GM19351 (cell line): Measurements from ENCODE around the gene DDC.
A peak's percentile ranks its signal among the peaks of the same experiment; 100 is the strongest.

Experiments used
- ATAC-seq: cut with Tn5 transposase; IDR thresholded peaks from one replicate; pipeline ENCODE4 v1.9.1; 2021; ENCODE audit warnings: mild to moderate bottlenecking, moderate library complexity; ENCODE audit not compliant: unreplicated experiment

The DDC gene, protein sequence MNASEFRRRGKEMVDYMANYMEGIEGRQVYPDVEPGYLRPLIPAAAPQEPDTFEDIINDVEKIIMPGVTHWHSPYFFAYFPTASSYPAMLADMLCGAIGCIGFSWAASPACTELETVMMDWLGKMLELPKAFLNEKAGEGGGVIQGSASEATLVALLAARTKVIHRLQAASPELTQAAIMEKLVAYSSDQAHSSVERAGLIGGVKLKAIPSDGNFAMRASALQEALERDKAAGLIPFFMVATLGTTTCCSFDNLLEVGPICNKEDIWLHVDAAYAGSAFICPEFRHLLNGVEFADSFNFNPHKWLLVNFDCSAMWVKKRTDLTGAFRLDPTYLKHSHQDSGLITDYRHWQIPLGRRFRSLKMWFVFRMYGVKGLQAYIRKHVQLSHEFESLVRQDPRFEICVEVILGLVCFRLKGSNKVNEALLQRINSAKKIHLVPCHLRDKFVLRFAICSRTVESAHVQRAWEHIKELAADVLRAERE

GRCh38 chr7:50564640-50565558, at the start of gene DDC:
DDC (minus strand) TSS chr7:50565405; CDS start chr7:50544085, 21,320 bp downstream.
- ATAC-seq, result no peak

GRCh38 chr7:50613473-50613872, 48.3 kb upstream of the DDC start:
- ATAC-seq, result no peak

- ATAC-seq, result no peak
Measured at GRCh38 chr7:50612704-50613103, 47.5 kb upstream of the DDC start.

- no peak for ATAC-seq
Measured at GRCh38 chr7:50610521-50611277, 45.5 kb upstream of the DDC start.

DNA sequence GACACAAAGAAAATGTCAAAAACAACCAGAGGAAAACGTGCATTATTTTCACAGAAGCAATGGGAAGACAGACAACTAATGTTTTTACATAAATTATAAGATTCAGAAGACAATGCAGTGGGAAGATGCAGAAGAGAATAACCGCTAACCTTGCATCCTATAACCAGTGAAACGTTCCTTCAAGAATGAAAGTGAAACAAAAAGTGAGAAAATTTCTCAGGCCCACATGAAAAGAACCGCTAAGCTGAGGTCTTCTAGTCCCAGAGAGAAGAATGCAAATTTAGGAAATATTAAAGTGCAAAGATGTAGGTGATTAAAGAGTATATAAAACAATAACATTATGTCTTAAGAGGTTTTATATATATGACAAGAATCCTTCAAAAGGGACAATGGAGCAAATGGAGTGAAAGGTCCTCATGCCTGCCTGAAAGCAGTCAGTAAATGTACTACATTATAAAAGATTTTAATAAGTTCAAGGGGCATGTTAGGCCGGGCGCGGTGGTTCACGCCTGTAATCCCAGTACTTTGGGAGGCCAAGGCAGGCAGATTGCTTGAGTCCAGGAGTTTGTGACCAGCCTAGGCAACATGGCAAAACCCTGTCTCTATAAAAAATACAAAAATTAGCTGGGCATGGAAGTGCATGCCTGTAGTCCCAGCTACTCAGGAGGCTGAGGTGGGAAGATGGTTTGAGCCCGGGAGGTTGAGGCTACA, 43.1 kb upstream of the DDC start:
- ATAC-seq, result peak; percentile 67

- ATAC-seq, result no peak
Measured at GRCh38 chr7:50607524-50608125, 42.4 kb upstream of the DDC start.

DNA sequence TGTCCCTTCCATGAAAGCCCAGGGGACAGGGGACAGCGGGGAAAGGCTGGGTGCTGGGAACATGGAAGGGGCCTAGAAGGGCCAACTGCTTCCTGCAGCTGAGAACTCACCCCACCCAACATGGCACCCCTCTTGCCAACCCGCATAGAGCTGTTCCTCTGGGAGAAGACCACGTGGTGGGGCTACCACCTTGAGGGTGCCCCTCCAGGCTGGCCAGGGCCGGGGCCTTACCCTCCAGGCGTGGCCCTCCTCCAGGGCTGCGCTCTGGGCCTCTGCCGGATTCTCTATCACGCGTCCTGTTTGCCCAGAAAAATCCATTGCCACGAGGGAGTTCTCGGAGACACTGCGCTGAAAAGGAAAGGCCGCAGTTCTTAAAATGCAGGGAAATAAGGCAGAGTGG, 39.9 kb upstream of the DDC start:
- no peak for ATAC-seq

- ATAC-seq, result no peak
Measured at GRCh38 chr7:50603287-50603686, 38.1 kb upstream of the DDC start.

GRCh38 chr7:50599385-50599784, 34.2 kb upstream of the DDC start:
- ATAC-seq, result no peak

GRCh38 chr7:50598460-50599343, 33.5 kb upstream of the DDC start:
- ATAC-seq, result no peak

DNA sequence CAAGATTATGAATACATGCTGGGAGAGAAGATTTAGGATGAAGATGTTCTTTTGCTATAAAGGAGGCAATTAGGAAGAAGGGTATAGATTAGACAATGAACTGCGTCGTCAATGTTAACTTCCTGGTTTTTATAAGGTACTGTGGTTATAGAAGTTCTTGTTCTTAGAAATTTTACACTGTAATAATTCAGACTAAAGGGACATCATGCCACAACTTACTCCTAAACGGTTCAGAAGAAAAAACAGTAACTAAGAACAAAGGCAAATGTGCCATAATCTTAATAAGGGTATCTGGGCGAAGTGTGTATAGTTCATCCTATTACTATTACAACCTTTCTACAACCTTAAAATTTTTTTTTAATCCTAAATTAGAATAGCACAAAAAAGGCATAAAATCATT, 31.3 kb upstream of the DDC start:
- ATAC-seq, result no peak

GRCh38 chr7:50595491-50596102, 30.4 kb upstream of the DDC start:
- ATAC-seq, result peak; percentile 46

GRCh38 chr7:50594734-50595485, 29.7 kb upstream of the DDC start:
- peak; percentile 65 for ATAC-seq

GRCh38 chr7:50594136-50594535, 28.9 kb upstream of the DDC start:
- ATAC-seq, result no peak

DNA sequence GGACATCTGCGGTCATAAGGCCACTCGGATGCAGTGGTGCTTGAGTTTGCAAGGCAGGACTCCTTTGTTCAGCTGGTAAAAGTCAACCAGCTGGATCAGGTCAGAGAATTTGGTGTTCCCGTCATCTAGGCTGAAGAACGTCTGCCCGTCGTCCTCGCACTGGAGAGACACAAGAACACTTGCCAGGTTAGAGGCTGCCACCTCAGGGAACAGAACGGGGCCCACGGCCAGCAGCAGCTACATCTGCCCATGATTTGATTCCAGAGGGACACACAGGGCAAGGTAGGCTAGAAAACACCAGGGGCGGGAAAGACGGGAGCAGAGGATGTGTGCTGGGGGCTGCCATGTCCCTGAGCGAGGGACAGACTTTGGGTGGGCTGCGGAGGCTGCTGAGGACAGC, 27.7 kb upstream of the DDC start:
- no peak for ATAC-seq

GRCh38 chr7:50591480-50592438, 26.6 kb upstream of the DDC start:
- no peak for ATAC-seq

- no peak for ATAC-seq
Measured at GRCh38 chr7:50591098-50591479, 25.9 kb upstream of the DDC start.
